ENCODE data around the gene ST7. TPM values are rescaled to one million over a fixed set of nuclear protein-coding genes. Genes with fewer than 3 reads are reported as not detected.

ST7 gene
- total and polyA plus RNA-seq, 8 donors, result 7.5 to 49.0 (median 16.1) TPM

DNA sequence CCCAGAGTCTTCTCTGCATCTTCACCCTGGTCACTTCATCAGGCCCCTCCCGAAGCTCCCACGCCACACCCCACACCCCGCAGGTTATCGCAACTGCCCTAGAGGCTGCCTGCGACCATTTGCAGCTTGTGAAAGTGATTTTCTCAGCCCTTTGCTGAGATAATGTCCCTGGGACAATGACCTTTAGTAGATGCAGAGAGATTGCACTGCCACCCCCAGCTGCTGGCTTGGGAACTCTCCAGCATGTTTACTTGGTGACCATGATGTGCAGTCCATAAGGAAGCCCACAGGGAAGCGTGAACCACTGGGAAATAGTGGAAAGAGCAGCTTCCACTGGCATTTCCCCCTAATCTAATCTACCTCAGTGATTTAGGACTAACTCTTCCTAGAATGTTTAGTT is 272.2 kb downstream of the ST7 start:
- WGBS, 5 donors, result 74 to 83% (median 81%) methylated on average over 6 of the region's 6 CpGs
- TF ChIP-seq POLR2A (IDR thresholded peaks at IDR 0.05) (no peak), EP300 (IDR thresholded peaks at IDR 0.05) (no peak), POLR2AphosphoS5 (IDR thresholded peaks at IDR 0.05) (no peak)
- TF ChIP-seq, protein P1, sequence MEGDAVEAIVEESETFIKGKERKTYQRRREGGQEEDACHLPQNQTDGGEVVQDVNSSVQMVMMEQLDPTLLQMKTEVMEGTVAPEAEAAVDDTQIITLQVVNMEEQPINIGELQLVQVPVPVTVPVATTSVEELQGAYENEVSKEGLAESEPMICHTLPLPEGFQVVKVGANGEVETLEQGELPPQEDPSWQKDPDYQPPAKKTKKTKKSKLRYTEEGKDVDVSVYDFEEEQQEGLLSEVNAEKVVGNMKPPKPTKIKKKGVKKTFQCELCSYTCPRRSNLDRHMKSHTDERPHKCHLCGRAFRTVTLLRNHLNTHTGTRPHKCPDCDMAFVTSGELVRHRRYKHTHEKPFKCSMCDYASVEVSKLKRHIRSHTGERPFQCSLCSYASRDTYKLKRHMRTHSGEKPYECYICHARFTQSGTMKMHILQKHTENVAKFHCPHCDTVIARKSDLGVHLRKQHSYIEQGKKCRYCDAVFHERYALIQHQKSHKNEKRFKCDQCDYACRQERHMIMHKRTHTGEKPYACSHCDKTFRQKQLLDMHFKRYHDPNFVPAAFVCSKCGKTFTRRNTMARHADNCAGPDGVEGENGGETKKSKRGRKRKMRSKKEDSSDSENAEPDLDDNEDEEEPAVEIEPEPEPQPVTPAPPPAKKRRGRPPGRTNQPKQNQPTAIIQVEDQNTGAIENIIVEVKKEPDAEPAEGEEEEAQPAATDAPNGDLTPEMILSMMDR (IDR thresholded peaks at IDR 0.05), result no peak

DNA sequence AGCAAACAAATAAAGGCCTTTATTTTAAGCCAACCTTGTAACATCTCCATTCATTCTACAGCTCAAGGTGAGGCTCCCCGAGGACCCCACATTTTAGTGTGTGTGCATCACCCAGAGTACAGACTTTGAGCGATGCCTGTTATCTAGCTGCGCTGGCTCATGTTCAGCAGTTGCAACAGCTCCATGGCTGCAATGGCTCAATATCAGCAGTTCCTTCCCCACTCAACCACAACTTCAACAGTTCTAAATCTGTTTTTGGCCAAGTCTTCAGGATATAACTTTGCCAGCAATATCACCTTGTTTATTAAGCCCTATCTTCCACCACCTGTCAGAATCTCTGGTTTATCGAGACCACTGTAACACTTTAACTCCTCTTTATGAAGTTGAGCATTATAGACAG is 273.8 kb downstream of the ST7 start:
- no peak overlapping the region for H3K27ac ChIP-seq
- no peak overlapping the region for H3K4me3 ChIP-seq
- no peak for DNase-seq
- H3K4me1 ChIP-seq, result no peaks in the 10 kb centered on the region
- H3K27me3 ChIP-seq, result no peaks in the 10 kb centered on the region
- H3K36me3 ChIP-seq, result peaks cover 4 to 40% (median 26%) of the 10 kb centered on the region in 4 donors
- intact Hi-C loops (cut with DNase I; ENCODE audit: low total_unique reads), result no loop called here
- TF ChIP-seq POLR2A (IDR thresholded peaks at IDR 0.05), result no peak
- no peak for TF ChIP-seq POLR2AphosphoS5 (IDR thresholded peaks at IDR 0.05)
- TF ChIP-seq EP300 (IDR thresholded peaks at IDR 0.05), result no peak
- TF ChIP-seq, protein P1 (IDR thresholded peaks at IDR 0.05), result no peak
- H3K9me3 ChIP-seq, result no peaks in the 10 kb centered on the region
- WGBS, 5 donors, result 77 to 94% (median 86%) methylated on average over 4 of the region's 4 CpGs

More for the DNA sequence above, 272.2 kb downstream of the ST7 start:
- Histone ChIP-seq H3K4me1 (no peaks in the 10 kb centered on the region), H3K9me3 (no peaks in the 10 kb centered on the region), H3K4me3 (no peak overlapping the region), H3K36me3 (peaks cover 4 to 56% (median 40%) of the 10 kb centered on the region in 4 donors), H3K27me3 (no peaks in the 10 kb centered on the region), H3K27ac (no peak overlapping the region)
- no peak for DNase-seq
- intact Hi-C loops (cut with DNase I; ENCODE audit: low total_unique reads), result no loop called here

DNA sequence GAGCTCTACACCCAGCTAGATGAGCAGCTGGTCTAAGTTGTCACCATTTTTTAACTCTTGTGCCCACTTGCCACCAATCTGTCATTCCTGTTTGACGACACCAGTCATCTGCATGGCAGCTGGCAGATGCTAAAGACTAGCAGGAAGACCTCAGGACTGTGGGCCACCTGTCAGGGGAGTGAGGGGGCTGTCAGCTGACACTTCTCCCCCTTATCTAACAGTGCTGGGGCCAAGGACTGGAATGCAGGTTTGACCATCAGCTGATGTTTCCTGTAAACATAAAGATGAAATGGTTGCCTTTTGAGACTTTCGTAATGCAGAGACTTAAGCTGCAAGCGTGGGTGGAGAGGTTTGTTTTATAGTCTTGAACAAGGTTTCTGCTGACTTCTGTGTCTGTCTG is 276.0 kb downstream of the ST7 start:
- TF ChIP-seq, protein P1 (IDR thresholded peaks at IDR 0.05), result no peak
- Histone ChIP-seq H3K36me3 (peaks cover 0 to 24% (median 10%) of the 10 kb centered on the region in 4 donors), H3K4me3 (no peak overlapping the region), H3K27ac (no peak overlapping the region), H3K4me1 (no peaks in the 10 kb centered on the region), H3K27me3 (no peaks in the 10 kb centered on the region), H3K9me3 (no peaks in the 10 kb centered on the region)
- 88 to 94% (median 90%) methylated on average over 3 of the region's 3 CpGs for WGBS, 5 donors
- intact Hi-C loops (cut with DNase I; ENCODE audit: low total_unique reads), result no loop called here
- DNase-seq, result no peak

DNA sequence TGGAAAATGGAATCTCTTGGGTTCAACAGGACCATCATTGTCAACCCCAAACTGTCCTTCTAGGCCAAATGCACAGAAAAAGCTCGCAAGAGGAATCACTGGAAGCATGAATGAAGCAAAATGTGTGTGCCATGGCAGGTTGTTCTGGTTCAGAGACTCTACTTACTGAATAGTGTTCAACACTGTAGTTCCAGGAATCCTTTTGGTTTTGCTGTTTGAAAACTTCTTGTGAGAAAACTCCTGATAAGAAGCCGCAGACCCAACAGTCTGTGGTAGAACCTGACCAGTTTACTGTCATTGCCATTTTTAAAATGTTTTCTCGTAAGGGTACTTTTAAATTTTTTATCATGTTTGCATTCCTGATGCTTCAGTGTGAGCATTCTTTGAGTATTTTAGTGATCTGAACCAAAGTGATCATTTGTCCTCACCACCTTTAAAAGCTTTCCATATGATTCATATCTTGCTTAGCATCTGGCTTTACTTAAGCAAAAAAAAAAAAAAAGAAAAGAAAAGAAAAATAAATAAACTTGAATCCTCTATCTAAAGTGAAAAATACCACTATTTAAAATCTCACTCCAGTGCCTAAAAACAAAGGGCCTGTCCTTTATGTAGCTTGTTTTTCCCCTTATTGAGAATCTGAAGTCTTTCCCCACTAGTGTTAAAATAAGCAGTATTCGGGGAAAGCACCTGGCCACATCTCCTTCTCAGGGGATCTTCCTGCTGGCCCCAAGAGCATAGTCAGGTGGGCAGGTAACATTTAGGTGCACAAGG is 277.2 kb downstream of the ST7 start:
- no peak overlapping the region for H3K27ac ChIP-seq
- intact Hi-C loops (cut with DNase I; ENCODE audit: low total_unique reads), result no loop called here
- H3K9me3 ChIP-seq, result peaks cover 0 to 4% (median 0%) of the 10 kb centered on the region in 4 donors
- TF ChIP-seq EP300 (IDR thresholded peaks at IDR 0.05) (no peak), POLR2AphosphoS5 (IDR thresholded peaks at IDR 0.05) (no peak), POLR2A (IDR thresholded peaks at IDR 0.05) (no peak)
- TF ChIP-seq, protein P1 (IDR thresholded peaks at IDR 0.05), result no peak
- H3K4me1 ChIP-seq, result no peaks in the 10 kb centered on the region
- H3K36me3 ChIP-seq, result peaks cover 0 to 16% (median 7%) of the 10 kb centered on the region in 4 donors
- H3K27me3 ChIP-seq, result no peaks in the 10 kb centered on the region
- DNase-seq, result no peak
- WGBS, 5 donors, result 83 to 93% (median 91%) methylated on average over 4 of the region's 4 CpGs
- no peak overlapping the region for H3K4me3 ChIP-seq
